GM21576 (cell line): ENCODE measurements around the gene TRDMT1.

Source experiments
- ATAC-seq: cut with Tn5 transposase; IDR thresholded peaks from one replicate; pipeline ENCODE4 v1.9.1; 2021; ENCODE audit warnings: mild to moderate bottlenecking, moderate library complexity; ENCODE audit not compliant: unreplicated experiment

Gene TRDMT1

DNA sequence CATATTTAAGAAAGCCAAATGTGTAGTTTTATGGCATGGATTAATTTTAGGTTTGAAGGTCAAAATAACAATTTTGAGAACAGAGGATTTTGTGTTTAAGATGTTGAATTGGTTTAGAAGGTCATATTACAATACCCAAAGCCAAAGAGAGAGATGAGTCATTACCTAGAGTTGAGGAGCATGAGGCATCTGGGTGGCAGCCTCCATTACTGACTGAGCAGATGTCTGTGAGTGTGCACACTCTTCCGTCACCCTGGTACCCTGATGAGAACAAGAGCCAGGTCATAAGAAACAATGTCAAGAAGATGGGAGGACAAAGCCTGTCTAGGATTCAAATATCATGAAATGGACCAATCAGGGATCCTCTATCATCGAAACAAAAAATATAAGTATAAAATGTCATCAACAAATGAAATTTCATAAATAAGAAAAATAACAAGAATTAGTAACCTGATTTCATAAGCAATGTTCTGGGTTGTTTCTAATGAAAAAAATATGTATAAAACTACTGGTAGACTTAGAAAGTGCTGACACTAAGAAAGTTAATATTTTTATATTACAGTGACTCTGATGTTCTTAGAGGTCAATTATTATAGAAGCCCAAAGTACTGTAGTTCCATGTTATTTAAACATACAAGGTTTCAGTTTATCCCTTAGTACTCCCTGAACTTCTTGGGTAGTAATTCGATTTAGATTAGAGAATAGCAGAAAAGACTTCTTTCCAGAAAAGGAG is 91.8 kb downstream of the TRDMT1 start:
- no peak for ATAC-seq

DNA sequence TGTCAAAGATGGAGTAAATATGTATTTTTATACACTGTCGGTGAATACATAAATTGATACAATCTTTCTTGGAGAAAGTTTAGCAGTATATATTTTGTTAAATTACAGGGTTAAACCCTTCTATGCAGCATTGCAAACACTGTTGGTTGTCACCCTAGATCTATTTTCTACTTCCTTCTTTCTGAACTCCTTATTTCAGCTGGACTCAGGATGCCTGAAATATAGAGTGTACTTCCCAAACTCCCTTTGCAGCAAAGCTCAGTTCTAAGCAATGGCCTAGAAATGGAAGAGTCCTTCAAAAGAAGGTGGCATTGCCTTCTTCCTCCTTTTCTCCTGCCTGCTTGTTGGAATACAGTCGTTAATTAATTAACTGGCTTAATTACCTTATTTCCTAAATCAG is 92.4 kb downstream of the TRDMT1 start:
- ATAC-seq: no peak

DNA sequence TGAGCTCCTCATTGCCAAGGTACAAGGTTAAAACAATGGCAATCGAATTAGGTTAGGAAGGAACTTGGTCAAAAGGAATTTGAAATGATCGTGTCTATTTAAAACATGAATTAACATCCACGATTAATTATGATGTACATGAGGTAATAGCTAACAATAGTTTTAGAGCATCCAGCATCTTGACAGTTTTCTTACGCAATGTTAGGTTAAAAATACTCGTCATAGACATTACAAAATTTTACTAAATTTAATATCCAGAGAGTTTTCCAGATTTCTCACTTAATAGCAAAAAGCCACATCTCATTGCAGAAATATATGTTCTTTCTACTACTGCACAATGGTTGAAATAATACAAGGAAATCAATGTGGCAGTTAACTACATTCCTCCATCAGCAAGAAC is 94.5 kb downstream of the TRDMT1 start:
- ATAC-seq: no peak

DNA sequence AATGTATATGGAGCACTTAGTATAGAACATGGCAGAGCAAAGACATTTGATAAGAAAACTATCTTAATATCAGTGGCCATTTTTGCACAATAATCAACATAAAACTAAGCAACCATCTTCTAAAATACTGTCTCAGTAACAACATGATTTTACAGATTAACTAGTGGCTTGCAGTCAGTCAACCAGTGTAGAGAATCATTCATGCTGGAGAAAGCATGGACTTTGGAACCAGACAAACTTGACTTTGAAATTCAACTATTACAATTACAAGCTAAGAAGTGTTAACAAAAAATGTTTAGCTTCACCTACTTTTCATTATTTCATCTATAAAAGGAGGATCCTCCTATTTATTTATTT is 99.6 kb downstream of the TRDMT1 start:
- no peak for ATAC-seq

DNA sequence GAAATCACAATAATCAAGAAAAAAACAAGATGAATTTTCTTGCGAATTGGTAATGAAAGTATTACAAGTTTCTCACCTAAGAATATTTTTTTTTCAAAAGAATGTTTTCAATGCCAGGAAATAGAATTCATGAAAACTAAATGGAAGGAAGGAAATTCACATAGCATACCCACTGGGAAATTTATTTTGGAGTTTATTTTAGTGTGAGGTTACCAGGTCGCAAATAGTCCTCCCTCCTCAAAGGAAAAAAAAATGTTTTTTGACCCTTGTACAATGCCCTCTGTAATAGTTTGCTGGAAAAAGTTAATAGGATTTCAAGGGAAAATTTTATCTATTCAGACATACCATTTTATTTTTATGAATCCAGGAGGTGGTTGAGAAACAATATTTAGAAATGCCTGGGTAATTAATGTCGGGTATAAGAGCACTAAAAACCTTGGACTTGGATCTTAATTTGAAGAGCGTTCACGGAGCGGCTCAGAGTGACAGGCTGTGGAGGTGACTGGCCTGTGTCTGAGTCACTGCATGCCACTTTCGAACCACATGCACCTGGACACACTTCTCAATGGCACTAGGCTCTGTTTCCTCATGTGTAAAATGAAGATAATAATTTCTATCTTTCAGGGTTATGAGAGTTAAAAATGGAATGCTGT is 100.1 kb downstream of the TRDMT1 start:
- ATAC-seq: no peak

DNA sequence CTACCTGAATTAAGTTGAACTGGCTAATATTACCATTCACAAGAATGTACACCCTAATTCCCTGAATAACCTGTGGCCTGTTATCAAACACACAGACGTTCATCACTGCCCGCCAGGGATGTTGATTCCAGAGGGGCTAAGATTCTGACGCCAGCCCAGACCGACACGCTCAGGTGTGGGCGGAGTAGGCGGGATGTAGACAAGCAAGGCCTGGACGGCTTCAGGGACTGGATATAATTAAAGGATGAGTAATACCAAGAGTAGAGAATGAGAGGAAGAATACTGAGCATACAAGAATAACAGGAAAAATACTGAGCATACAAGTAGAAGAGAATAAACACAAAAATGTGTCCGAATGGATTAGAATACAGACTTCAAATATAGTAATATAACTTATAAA is 100.9 kb downstream of the TRDMT1 start:
- no peak for ATAC-seq

DNA sequence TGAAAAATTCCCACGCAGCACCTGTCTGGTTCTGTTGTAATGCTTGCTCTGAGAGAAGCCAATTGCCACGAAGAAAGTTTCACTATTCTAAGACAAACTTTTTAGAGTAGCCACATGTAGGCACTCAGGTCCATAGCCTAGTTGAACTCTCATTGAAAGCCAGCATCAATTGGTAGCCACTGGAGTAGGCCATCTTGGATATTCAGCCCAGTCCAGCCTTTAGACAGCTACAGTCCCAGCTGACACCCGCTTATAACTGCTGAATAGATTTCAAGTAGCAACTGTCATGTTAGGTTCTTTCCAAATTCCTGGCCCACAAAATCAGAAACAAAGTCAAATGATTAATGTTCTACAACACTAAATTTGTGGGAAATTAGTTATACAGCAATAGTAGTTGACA is 103.5 kb downstream of the TRDMT1 start:
- ATAC-seq: no peak
